NCI-H510A treated with DMSO at 0.1 percent for 48 hours (cell line): ENCODE data around the gene IGHMBP2.
"Not testable (repeated sequence)": the region's sequence is repeated elsewhere in the genome, so short reads cannot be mapped to it uniquely, and the experiment has no call there.

ENCODE experiments used
- DNase-seq: peaks from one replicate; lab custom pipeline; 2025; lab: John Stamatoyannopoulos, UW

The IGHMBP2 gene

GRCh38 chr11:68961245-68961644 is 57.6 kb downstream of the IGHMBP2 start:
- DNase-seq, result no peak

- no peak for DNase-seq
These were observed 59.0 kb downstream of the IGHMBP2 start for GRCh38 chr11:68962527-68963250.

GRCh38 chr11:68963779-68964178 is 60.1 kb downstream of the IGHMBP2 start:
- DNase-seq, result no peak

GRCh38 chr11:68965901-68966853 is 62.5 kb downstream of the IGHMBP2 start:
- no peak for DNase-seq

DNA sequence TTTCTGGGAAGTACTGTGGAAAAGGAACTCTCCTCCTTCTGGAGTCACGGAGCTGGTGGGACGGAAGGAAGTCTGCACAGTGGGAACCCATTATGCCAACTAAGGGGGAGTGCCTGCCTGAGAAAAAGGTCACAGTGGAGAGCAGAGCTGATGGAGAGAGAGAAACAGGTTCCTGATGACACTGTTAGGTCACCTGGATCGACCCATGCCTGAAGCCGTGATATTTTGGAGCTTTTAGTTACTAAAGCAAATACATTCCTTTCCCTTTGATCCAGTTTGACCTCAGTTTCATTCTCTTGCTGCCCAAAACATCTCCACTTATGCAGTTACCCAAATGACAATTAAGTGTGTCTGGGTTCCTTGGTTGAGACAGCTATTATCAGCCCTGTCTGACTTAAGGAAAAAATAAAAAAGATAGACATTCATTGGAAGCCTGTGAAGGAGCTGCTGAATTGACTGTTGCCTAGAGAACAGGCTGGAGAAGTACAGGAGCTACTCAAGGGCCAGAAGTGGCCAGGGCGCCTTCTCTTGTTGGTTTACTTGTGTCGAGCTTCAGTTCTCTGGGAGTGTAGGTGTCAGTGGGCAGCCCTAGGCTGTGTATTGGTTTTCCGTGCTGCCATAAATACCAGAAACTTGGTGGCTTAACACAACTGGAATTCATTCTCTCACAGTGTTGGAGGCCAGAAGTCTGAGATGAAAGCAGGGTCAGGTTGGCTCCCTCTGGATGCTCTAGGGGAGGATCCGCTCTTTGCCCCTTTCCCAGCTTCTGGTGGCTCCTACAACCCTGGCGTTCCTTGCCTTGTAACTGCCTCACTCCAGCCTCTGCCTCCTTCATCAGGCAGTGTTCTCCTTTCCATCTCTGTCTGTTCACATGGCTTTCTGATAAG is 63.4 kb downstream of the IGHMBP2 start:
- no peak for DNase-seq

DNA sequence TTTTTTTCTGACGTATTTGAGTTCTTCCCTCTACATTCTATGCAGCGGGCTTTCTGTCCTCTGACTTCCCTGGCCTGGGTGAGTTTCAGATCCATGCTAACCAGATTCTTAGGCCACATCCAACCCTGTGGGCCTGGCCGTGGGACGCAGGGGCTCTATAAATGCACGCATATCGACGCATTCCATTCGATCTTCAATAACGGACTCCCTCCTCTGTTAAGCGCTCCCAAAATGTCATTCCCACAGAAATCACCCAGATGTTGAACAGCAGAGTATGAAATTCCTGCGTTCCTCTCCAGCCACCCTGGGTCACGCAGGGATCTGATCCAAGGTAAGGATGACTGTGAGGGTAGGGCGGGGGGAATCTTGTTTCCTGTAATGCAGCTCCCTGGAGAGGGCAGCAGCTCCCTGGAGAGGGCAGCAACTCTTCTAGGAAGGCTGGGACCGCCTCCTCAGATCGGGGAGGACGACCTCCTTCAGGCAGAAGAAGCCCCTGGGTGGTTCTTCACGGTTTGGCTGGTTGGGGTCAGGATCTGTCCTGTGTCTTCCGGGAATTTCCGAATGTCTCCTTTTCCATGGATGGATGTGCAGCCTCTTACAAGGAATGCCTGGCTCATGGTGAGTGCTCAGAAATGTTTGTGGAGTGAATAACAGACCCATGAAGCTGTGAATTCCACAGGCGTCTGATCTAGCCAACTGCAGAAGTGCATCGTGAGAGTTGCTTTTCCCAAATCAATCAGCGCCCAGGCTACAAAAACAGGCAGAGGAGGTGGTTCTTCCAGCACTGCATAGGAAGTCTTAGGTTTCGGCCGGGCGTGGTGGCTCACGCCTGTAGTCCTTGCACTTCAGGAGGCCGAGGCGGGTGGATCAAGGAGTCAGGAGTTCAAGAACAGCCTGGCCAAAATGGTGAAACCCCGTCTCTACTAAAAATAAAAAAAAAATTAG is 64.9 kb downstream of the IGHMBP2 start:
- DNase-seq, result no peak

DNA sequence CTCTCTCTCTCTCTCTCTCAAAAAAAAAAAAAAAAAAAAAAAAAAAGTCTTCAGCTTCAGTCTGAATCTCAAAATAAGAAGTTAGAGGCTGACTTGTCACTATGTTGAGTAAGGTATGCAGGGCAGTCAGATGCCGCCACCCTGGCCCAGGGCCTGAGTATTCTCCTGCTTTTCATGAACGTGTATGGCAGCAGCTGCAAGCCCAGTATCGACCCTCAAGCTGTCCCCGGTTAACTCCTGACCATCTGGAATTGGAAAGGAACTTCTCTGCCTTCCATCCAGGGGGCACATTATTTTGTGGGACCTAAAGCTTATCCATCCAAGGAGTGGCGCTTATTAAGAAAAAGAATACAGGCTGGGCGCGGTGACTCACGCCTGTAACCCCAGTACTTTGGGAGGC is 65.7 kb downstream of the IGHMBP2 start:
- DNase-seq, result no peak

DNA sequence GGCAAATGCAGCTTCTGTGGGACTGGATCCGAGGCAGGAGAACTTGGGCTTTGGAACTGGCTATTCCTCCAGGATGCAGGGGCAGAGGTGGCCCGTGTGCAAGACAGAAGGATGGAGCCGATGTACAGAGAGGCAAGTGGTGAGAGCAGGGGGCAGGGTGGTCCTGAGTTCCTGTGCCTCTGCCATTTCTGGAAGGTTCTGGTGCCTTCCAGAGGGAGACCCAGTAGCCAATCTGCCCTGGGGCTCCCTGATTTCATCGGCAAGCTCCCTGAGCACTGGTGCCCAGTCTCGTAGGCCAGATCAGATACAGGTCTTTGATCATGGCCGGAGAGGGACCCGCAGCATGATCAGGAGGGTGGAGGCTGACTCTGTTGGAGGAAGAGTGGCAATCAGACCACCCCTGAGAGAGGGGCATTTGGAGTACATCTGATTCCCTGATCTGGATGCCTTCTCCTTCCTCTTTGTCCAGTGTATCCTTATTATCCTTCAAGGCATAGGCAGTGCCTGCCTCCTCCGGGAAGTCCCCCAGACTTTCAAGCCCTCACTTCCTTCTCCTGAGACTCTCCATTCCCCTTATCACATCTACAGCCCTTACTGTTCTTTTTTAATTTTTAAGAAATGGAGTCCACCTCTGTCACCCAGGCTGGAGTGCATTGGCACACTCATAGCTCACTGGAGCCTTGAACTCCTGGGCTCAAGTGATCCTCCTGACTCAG is 67.4 kb downstream of the IGHMBP2 start:
- no peak for DNase-seq

- DNase-seq, result no peak
These were observed 69.5 kb downstream of the IGHMBP2 start for GRCh38 chr11:68973219-68973618.

GRCh38 chr11:68973706-68974105 is 70.0 kb downstream of the IGHMBP2 start:
- DNase-seq, result not testable (repeated sequence)

DNA sequence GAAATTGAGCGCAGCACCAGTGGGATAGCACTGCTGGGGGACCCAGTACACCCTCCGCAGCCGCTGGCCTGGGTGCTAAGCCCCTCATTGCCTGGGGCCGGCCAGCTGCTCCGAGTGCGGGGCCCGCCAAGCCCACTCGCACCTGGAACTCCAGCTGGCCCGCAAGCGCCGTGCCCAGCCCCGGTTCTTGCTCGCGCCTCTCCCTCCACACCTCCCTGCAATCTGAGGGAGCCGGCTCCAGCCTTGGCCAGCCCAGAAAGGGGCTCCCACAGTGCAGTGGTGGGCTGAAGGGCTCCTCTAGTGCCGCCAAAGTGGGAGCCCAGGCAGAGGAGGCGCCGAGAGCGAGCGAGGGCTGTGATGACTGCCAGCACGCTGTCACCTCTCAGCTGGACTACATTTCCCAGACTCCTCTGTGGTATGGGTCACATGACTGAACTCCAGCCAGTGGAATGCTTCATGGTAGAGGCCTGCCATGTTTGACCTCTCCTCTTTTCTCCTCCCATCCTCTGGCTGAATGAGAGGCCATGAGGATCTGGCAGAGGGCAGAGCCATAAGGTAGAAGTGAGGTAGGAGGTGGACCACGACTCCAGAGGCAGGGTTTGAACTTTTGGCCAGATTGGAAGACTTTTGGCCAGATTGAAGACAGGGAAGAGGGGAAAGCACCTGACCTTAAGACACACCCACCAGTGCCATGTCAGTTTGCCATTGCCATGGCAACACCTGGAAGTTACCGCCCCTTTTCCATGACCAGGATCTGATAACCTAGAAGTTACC is 70.9 kb downstream of the IGHMBP2 start:
- DNase-seq, result no peak

GRCh38 chr11:68976095-68976494 is 72.4 kb downstream of the IGHMBP2 start:
- DNase-seq, result no peak

- DNase-seq, result no peak
These were observed 72.9 kb downstream of the IGHMBP2 start for GRCh38 chr11:68976563-68976962.

GRCh38 chr11:68977781-68978625 is 74.3 kb downstream of the IGHMBP2 start:
- no peak for DNase-seq

DNA sequence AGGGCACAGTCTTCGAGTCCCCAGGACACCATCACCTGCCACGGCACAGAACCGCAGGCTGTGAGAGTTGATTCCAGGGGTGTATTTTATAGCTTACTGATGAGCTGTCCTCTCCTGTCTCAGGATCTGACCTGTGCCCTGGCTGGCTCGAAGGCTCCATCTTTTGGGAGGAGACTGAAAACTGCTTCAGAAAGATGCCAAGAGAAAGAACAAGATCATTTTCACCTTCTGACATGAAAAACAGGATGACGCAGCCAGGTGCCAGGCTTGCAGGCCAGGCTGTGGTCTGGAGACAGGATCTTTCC is 74.9 kb downstream of the IGHMBP2 start:
- DNase-seq, result no peak

- DNase-seq, result no peak
These were observed 75.4 kb downstream of the IGHMBP2 start for GRCh38 chr11:68978931-68979594.

GRCh38 chr11:68979931-68980775 is 76.5 kb downstream of the IGHMBP2 start:
- DNase-seq, result no peak

GRCh38 chr11:68980776-68981065 is 77.0 kb downstream of the IGHMBP2 start, which contains the start of gene MRGPRD:
TSS of gene MRGPRD (minus strand) at chr11:68980986. CDS start at chr11:68980986, 0 bp downstream.
- no peak for DNase-seq
